GM21717 (cell line): ENCODE results near the gene ABCB9.

Experiments used
- ATAC-seq: cut with Tn5 transposase; IDR thresholded peaks from one replicate; pipeline ENCODE4 v1.9.1; 2021; ENCODE audit warnings: mild to moderate bottlenecking, moderate library complexity; ENCODE audit not compliant: unreplicated experiment

ABCB9 gene

DNA sequence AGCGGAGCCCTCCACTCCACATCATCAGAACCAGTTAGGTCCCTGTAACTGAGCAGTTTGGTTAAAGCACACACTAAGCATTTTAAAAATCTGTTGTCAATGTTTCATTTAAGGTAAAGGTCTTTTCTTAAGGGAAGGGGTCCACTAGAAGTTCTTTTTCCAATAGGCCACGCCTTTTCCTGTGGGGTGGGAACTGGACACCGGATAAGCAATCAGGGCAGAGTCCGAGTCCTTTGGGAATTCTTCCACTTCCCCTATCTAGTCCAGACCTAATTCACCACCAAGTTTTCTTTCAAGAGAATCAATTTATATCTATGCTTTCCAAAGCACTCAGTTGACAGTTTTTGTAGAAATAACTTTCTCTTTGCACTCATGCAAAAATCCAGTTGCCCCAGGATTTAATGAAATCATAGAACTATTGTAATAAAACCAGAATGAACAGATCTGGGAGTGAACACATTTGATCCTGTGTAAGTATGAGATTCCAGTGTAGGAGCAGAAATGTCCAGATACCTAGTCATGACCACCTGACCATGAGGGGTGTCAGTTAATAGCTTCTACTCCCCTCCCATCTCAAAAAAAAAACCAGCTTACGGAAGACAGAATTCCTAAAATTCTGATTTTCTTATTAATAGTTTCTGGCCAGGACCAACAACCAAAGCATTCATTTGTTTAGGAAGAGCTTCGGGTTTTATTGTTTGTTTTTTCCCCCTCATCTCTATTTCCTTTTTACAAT is 82.0 kb downstream of the ABCB9 start:
- ATAC-seq = no peak

DNA sequence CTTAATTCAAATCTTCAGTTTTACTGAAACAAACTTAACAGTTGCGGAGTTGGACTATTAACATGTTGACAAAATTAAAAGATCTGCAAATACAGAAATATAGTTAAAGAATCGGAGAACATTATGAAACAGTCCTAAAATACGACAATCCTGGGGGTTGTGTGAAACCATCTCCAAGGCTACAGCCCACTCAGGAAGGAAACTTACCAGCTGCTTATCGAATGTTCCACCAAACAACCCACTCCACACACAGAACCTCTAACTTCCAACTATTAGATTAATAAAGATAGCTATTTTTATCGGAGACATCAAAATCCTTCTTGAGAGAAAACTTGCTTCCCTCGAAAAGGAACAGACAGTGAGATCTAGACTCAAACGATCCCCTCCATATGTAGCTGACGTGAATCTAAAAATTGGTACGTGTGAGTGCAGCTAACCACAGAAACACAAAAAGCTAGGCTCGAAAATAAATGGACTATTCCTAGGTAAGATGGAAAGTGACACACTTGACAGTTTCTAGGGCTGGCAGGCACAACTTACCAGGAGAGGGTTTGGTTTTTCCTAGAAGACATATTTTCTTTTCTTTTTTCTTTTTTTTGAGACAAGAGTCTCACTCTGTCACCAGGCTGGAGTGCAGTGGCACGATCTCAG is 83.2 kb downstream of the ABCB9 start:
- ATAC-seq = no peak

DNA sequence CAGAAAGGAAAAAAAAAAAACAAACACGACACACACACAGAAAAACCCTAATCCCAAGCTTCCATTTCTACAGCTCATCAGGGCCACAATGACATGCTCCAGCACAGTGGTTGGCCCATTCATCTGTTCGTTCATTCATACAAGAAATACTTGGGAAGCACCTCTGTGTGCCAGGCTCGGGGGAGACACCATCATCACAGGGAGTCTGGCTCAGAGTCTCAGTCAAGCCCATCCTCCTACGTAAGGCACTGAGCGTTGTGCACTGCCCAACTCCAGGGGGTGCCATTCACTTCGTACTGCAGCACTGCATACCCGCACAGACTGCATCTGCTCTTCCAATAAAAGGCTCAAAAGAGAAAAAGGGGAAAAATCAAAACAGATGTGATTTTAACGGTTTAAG is 85.6 kb downstream of the ABCB9 start:
- no peak for ATAC-seq

DNA sequence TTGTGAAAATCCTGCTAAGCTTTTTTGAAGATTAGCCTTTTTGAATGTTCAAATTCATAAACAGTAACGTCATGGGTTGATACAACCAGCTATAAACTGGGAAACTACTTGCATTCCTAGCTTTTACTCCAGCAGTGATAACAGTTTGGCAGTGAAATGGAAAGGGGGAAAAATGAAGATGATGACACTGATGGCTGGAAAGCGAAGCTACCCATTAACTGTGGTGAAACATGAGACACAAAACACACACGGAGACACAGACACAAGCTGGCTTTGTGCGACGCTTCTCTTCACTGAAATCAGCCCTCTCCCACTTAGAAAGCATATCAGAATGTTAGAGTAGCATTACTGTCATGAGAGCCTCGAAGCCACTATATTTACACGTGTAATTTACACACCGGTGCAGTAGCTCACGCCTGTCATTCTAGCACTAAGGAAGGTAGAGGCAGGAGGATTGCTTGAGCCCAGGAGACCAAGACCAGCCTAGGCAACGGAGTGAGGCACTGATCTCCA is 86.1 kb downstream of the ABCB9 start:
- ATAC-seq = no peak
